Right lobe of liver (tissue), 4 donors: ENCODE measurements around the gene LMO3.

ENCODE experiments used
- POLR2A ChIP-seq: fragments of 450-650 bp; IDR thresholded peaks from one replicate; pipeline ENCODE4 v1.6.1; 2017; ENCODE audit warnings: antibody characterized with exemption, mild to moderate bottlenecking
- TF ChIP-seq, protein P1 (sequence below), 4 donors: fragments of 200-600 bp in 3 of 4; fragments of 450-650 bp in 1 of 4; IDR thresholded peaks; one replicate each; pipeline versions ENCODE4 v1.5.1 to v1.8.0; 2016 to 2022; ENCODE audit warnings: antibody characterized with exemption in 4 of 4, mild to moderate bottlenecking in 2 of 4
- donor health status: DM: no; HTN: no; CAD: no.
- donor health status: DM: no; HTN: no; CAD: no.
- donor health status: DM: no; HTN: yes; CAD: no.

DNA sequence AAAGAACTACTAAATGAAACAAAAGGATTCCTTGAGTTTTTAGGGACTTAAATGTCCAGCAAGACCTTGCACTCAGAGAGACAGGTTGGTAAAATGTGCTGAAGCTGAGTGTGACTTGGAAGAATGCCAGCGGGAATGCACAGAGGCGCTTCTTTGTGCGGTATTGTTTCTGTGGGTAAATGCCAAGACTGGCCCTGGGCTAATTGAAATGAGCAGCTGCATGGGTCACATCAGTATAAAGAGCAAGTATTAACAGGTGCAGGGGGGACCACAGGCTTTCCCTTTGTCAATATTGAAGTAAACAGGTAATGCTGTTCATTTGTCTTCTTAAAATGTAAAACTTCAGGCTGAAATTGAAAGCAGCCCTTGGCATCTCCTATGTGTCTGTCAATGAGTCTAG is 74.3 kb downstream of the LMO3 start:
- TF ChIP-seq, protein P1, sequence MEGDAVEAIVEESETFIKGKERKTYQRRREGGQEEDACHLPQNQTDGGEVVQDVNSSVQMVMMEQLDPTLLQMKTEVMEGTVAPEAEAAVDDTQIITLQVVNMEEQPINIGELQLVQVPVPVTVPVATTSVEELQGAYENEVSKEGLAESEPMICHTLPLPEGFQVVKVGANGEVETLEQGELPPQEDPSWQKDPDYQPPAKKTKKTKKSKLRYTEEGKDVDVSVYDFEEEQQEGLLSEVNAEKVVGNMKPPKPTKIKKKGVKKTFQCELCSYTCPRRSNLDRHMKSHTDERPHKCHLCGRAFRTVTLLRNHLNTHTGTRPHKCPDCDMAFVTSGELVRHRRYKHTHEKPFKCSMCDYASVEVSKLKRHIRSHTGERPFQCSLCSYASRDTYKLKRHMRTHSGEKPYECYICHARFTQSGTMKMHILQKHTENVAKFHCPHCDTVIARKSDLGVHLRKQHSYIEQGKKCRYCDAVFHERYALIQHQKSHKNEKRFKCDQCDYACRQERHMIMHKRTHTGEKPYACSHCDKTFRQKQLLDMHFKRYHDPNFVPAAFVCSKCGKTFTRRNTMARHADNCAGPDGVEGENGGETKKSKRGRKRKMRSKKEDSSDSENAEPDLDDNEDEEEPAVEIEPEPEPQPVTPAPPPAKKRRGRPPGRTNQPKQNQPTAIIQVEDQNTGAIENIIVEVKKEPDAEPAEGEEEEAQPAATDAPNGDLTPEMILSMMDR (IDR thresholded peaks at IDR 0.05), result no peak
- no peak for TF ChIP-seq POLR2A
